Loucy (cell line): Measurements from ENCODE around the gene TRHDE.

ENCODE experiments used
- H2AFZ ChIP-seq: fragments of 200-600 bp; sonication (generic); 2 replicates; pipeline ENCODE4 v1.6.0; 2016; ENCODE audit warnings: antibody characterized with exemption, mild to moderate bottlenecking, low read length, moderate library complexity
- H3F3A ChIP-seq: fragments of 200-600 bp; 2 replicates; pipeline ENCODE4 v1.6.0; 2016; ENCODE audit warnings: antibody characterized with exemption, low read depth, mild to moderate bottlenecking
- H3K27me3 ChIP-seq: fragments of 200-600 bp; sonication (generic); 2 replicates; pipeline ENCODE4 v1.6.1; 2014; ENCODE audit warnings: low read length, mild to moderate bottlenecking; ENCODE audit not compliant: insufficient read depth, poor library complexity, severe bottlenecking
- H3K36me3 ChIP-seq: fragments of 200-600 bp; sonication (generic); 2 replicates; pipeline ENCODE4 v1.6.1; 2016; ENCODE audit warnings: low read length; ENCODE audit not compliant: insufficient read depth
- H3K4me1 ChIP-seq: fragments of 200-600 bp; sonication (generic); 2 replicates; pipeline ENCODE4 v1.5.1; 2014; ENCODE audit warnings: low read length, mild to moderate bottlenecking; ENCODE audit not compliant: insufficient read depth, poor library complexity, severe bottlenecking
- H3K4me2 ChIP-seq: fragments of 200-600 bp; sonication (generic); 2 replicates; pipeline ENCODE4 v1.6.0; 2014; ENCODE audit warnings: antibody characterized with exemption, low read length, low read depth, mild to moderate bottlenecking; ENCODE audit not compliant: poor library complexity, severe bottlenecking
- H3K4me3 ChIP-seq: fragments of 200-600 bp; sonication (generic); 2 replicates; pipeline ENCODE4 v1.5.1; 2014; ENCODE audit warnings: low read length, mild to moderate bottlenecking, mixed read lengths; ENCODE audit not compliant: poor library complexity, severe bottlenecking
- H3K79me2 ChIP-seq: fragments of 200-600 bp; sonication (generic); 2 replicates; pipeline ENCODE4 v1.6.1; 2014; ENCODE audit warnings: low read length; ENCODE audit not compliant: insufficient read depth
- H3K9ac ChIP-seq: fragments of 200-600 bp; sonication (generic); 2 replicates; pipeline ENCODE4 v1.6.0; 2014; ENCODE audit warnings: mild to moderate bottlenecking, low read depth, low read length, moderate library complexity; ENCODE audit not compliant: poor library complexity, severe bottlenecking
- H3K9me2 ChIP-seq: fragments of 200-600 bp; sonication (generic); replicated peaks from 2 replicates; pipeline ENCODE4 v1.6.1; 2016; ENCODE audit warnings: low read depth, low read length, mixed read lengths
- H3K9me3 ChIP-seq: fragments of 200-600 bp; sonication (generic); 2 replicates; pipeline ENCODE4 v1.6.1; 2014; ENCODE audit warnings: mild to moderate bottlenecking, antibody characterized with exemption, low read length, low read depth; ENCODE audit not compliant: insufficient read depth
- H4K20me1 ChIP-seq: fragments of 200-600 bp; sonication (generic); 2 replicates; pipeline ENCODE4 v1.6.0; 2014; ENCODE audit warnings: antibody characterized with exemption, low read length, mild to moderate bottlenecking; ENCODE audit not compliant: insufficient read depth, poor library complexity, severe bottlenecking
- CTCF ChIP-seq: fragments of 200-600 bp; sonication (generic); conservative IDR thresholded peaks from 2 replicates; pipeline ENCODE4 v1.5.1; 2014; ENCODE audit warnings: mild to moderate bottlenecking, antibody characterized with exemption, low read length
- EZH2phosphoT487 ChIP-seq: fragments of 200-600 bp; IDR thresholded peaks from 2 replicates; pipeline ENCODE4 v1.6.1; 2018; ENCODE audit warnings: antibody characterized with exemption, mild to moderate bottlenecking, moderate library complexity, borderline replicate concordance

Gene TRHDE

GRCh38 chr12:72610854-72611358 lies 338.7 kb downstream of the TRHDE start:
- TF ChIP-seq EZH2phosphoT487 (no peak), CTCF (no peak)
- no peak overlapping the region for H3K9ac ChIP-seq

GRCh38 chr12:72612171-72612570 lies 340.0 kb downstream of the TRHDE start:
- H3K27me3 ChIP-seq, result no peaks in the 10 kb centered on the region
- H3K4me1 ChIP-seq, result no peaks in the 10 kb centered on the region
- H3K4me2 ChIP-seq, result no peak overlapping the region
- H4K20me1 ChIP-seq, result no peaks in the 10 kb centered on the region
- no peak overlapping the region for H2AFZ ChIP-seq
- H3F3A ChIP-seq, result no peaks in the 10 kb centered on the region
- H3K4me3 ChIP-seq, result no peak overlapping the region
- H3K9me3 ChIP-seq, result no peaks in the 10 kb centered on the region
- no peaks in the 10 kb centered on the region for H3K9me2 ChIP-seq
- no peaks in the 10 kb centered on the region for H3K36me3 ChIP-seq
- no peak for TF ChIP-seq EZH2phosphoT487
- TF ChIP-seq CTCF, result no peak
- no peak overlapping the region for H3K9ac ChIP-seq
- no peaks in the 10 kb centered on the region for H3K79me2 ChIP-seq

More at GRCh38 chr12:72610854-72611358, 338.7 kb downstream of the TRHDE start:
- H3K4me3 ChIP-seq, result no peak overlapping the region
- no peaks in the 10 kb centered on the region for H3K27me3 ChIP-seq
- no peak overlapping the region for H3K4me2 ChIP-seq
- H3K36me3 ChIP-seq, result no peaks in the 10 kb centered on the region
- H3K9me2 ChIP-seq, result no peaks in the 10 kb centered on the region
- no peaks in the 10 kb centered on the region for H3K9me3 ChIP-seq
- no peaks in the 10 kb centered on the region for H4K20me1 ChIP-seq
- H3K79me2 ChIP-seq, result no peaks in the 10 kb centered on the region
- no peaks in the 10 kb centered on the region for H3K4me1 ChIP-seq
- no peak overlapping the region for H2AFZ ChIP-seq
- no peaks in the 10 kb centered on the region for H3F3A ChIP-seq

- no peak overlapping the region for H2AFZ ChIP-seq
- H3K36me3 ChIP-seq, result no peaks in the 10 kb centered on the region
- no peak overlapping the region for H3K9ac ChIP-seq
- TF ChIP-seq CTCF, result no peak
- TF ChIP-seq EZH2phosphoT487, result no peak
- H3K79me2 ChIP-seq, result no peaks in the 10 kb centered on the region
- no peaks in the 10 kb centered on the region for H3F3A ChIP-seq
- no peak overlapping the region for H3K4me2 ChIP-seq
- no peaks in the 10 kb centered on the region for H3K9me3 ChIP-seq
- H3K4me1 ChIP-seq, result no peaks in the 10 kb centered on the region
- H3K27me3 ChIP-seq, result no peaks in the 10 kb centered on the region
- no peak overlapping the region for H3K4me3 ChIP-seq
- H3K9me2 ChIP-seq, result no peaks in the 10 kb centered on the region
- H4K20me1 ChIP-seq, result no peaks in the 10 kb centered on the region
Measured at GRCh38 chr12:72618764-72619163, 346.6 kb downstream of the TRHDE start.
